HL-60 (cell line): Measurements from ENCODE around the gene GABRB1.

Source experiments
- POLR2AphosphoS5 ChIP-seq: IDR thresholded peaks from 2 replicates; pipeline ENCODE4 v1.6.1; 2012; ENCODE audit warnings: low read depth
- TF ChIP-seq, protein P1 (sequence below): IDR thresholded peaks from one replicate; pipeline ENCODE4 v1.5.1; 2011; ENCODE audit warnings: low read length, control low read depth, inconsistent platforms; ENCODE audit not compliant: insufficient read depth

- TF ChIP-seq, protein P1, sequence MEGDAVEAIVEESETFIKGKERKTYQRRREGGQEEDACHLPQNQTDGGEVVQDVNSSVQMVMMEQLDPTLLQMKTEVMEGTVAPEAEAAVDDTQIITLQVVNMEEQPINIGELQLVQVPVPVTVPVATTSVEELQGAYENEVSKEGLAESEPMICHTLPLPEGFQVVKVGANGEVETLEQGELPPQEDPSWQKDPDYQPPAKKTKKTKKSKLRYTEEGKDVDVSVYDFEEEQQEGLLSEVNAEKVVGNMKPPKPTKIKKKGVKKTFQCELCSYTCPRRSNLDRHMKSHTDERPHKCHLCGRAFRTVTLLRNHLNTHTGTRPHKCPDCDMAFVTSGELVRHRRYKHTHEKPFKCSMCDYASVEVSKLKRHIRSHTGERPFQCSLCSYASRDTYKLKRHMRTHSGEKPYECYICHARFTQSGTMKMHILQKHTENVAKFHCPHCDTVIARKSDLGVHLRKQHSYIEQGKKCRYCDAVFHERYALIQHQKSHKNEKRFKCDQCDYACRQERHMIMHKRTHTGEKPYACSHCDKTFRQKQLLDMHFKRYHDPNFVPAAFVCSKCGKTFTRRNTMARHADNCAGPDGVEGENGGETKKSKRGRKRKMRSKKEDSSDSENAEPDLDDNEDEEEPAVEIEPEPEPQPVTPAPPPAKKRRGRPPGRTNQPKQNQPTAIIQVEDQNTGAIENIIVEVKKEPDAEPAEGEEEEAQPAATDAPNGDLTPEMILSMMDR: no peak
- no peak for TF ChIP-seq POLR2AphosphoS5
Measured at GRCh38 chr4:47474799-47475198, 443.4 kb downstream of the GABRB1 start.
